SK-N-MC (cell line): Measurements from ENCODE around the gene PVALEF.

Experiments used
- EZH2 ChIP-seq: fragments of 200-600 bp; sonication (generic); IDR thresholded peaks from one replicate; pipeline ENCODE4 v1.6.1; 2017; ENCODE audit warnings: antibody characterized with exemption
- POLR2AphosphoS5 ChIP-seq: IDR thresholded peaks from 2 replicates; pipeline ENCODE4 v1.6.1; 2012; ENCODE audit warnings: mild to moderate bottlenecking, low read depth, low read length, borderline replicate concordance

DNA sequence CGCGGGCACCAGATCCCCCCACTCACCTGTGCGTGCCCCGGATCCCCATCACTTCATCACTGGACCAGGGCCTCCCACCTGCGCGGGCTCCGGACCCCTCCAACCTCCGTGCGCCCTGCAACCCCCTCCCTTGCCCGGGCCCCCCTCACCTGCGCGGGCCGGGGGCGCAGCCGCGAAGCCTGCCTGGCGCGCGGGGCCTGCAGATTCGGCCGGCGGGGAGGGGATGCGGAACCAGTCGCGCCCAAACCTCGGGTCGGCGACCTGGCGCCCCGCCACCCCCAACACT, 57.3 kb downstream of the PVALEF start:
- TF ChIP-seq POLR2AphosphoS5 (no peak), EZH2 (no peak)
